ENCODE data around the gene ZFP3.

DNA sequence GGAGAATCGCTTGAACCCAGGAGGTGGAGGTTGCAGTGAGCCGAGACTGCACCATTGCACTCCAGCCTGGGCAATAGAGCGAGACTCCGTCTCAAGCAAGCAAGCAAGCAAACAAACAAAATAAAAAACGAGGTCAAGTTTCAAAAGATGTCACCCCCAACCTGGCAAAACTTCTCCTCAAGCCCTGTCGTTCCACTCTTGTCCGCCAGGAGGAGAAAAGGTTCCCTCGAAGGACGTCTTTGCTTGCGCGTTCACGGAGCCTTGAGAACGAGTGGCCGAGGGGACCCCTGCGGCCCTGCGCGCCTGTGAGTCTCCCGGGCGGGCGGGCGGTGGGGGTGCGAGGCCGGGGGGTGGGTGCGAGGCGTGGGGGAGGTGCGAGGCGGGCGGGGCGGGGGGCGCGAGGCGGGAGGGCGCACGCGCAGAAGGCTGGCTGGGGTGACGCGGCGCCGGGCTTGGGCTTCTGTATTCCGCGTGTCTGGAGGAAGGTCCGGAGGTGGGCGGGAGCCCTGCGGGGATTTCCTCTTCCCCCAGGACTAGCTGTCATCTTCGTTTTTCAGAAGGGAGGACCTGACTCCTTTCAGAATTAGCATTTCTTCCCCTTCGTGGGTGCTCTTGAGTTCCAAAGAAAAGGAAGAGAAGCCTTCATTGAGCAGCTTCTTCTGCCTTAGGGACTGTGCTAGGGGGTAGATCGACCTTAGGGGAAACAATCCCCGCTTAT lies 46.7 kb upstream of the ZFP3 start:
- no peak for TF ChIP-seq EZH2 (IDR thresholded peaks at IDR 0.05; ENCODE audit: insufficient read depth, poor library complexity, severe bottlenecking)
- no peak for TF ChIP-seq EZH2phosphoT487 (IDR thresholded peaks at IDR 0.05; ENCODE audit: insufficient read depth, low read depth)
